ENCODE data around the gene TPST1. TPM values are rescaled to one million over a fixed set of nuclear protein-coding genes. Genes with fewer than 3 reads are reported as not detected.
"Not testable (repeated sequence)": the region's sequence is repeated elsewhere in the genome, so short reads cannot be mapped to it uniquely, and the experiment has no call there.

The TPST1 gene
- polyA plus RNA-seq, 1 donor (not counting 4 experiments of a cell fraction or from before 2014, with no cell fraction given): 48.5 TPM

GRCh38 chr7:66374141-66374840, 169.2 kb downstream of the TPST1 start:
- H4K20me1 ChIP-seq (ENCODE audit: control insufficient read depth, extremely low read depth, insufficient read depth, low read length); H3K27ac ChIP-seq (ENCODE audit: control insufficient read depth, insufficient read depth, low read length); dilution Hi-C loops (cut with MboI; ENCODE audit: extremely low pct_ligation_motif_present, low sequenced_read_pairs); H2AFZ ChIP-seq (ENCODE audit: control insufficient read depth, low read length); FAIRE-seq; H3K4me3 ChIP-seq (ENCODE audit: control insufficient read depth in 2 of 3, extremely low read depth in 1 of 3, insufficient read depth in 2 of 3, low read depth in 1 of 3, low read length in 3 of 3); H3K4me2 ChIP-seq (ENCODE audit: control insufficient read depth, extremely low read depth, insufficient read depth, low read depth, low read length); DNase-seq (ENCODE audit: low read depth, low spot score); H3K27me3 ChIP-seq (ENCODE audit: control insufficient read depth, extremely low read depth, insufficient read depth, low read length); H3K4me1 ChIP-seq (ENCODE audit: control insufficient read depth, extremely low read depth, insufficient read depth, low read length); H3K9ac ChIP-seq (ENCODE audit: control insufficient read depth, extremely low read depth, insufficient read depth, low read length); H3K9me1 ChIP-seq (ENCODE audit: control insufficient read depth, extremely low read depth, insufficient read depth, low read length); H3K79me2 ChIP-seq (ENCODE audit: control insufficient read depth, insufficient read depth, low read length); H3K9me3 ChIP-seq (ENCODE audit: control insufficient read depth, low read depth, low read length); H3K36me3 ChIP-seq (ENCODE audit: control insufficient read depth in 2 of 2, extremely low read depth in 1 of 2, insufficient read depth in 2 of 2, low read length in 2 of 2): not testable (repeated sequence)

- no peaks in the 10 kb centered on the region for H3K9me1 ChIP-seq (ENCODE audit: control insufficient read depth, extremely low read depth, insufficient read depth, low read length)
- H4K20me1 ChIP-seq (ENCODE audit: control insufficient read depth, extremely low read depth, insufficient read depth, low read length): no peaks in the 10 kb centered on the region
- H3K9ac ChIP-seq (ENCODE audit: control insufficient read depth, extremely low read depth, insufficient read depth, low read length): no peak overlapping the region
- FAIRE-seq (no peak), DNase-seq (ENCODE audit: low read depth, low spot score) (no peak)
- no peaks in the 10 kb centered on the region for H3K9me3 ChIP-seq (ENCODE audit: control insufficient read depth, low read depth, low read length)
- H3K27ac ChIP-seq (ENCODE audit: control insufficient read depth, insufficient read depth, low read length): no peak overlapping the region
- no peak for TF ChIP-seq EZH2 (IDR thresholded peaks at IDR 0.05; ENCODE audit: low read length)
- no peak for TF ChIP-seq CTCF (optimal IDR thresholded peaks at IDR 0.05 in 1 of 3, IDR thresholded peaks at IDR 0.05 in 1 of 3, conservative IDR thresholded peaks at IDR 0.05 in 1 of 3; ENCODE audit: extremely low read depth in 1 of 3, insufficient read depth in 2 of 3, low read length in 3 of 3)
- H3K4me1 ChIP-seq (ENCODE audit: control insufficient read depth, extremely low read depth, insufficient read depth, low read length): peaks cover 14% of the 10 kb centered on the region
- dilution Hi-C loops (cut with MboI; ENCODE audit: extremely low pct_ligation_motif_present, low sequenced_read_pairs): no loop called here
- H3K4me3 ChIP-seq (ENCODE audit: control insufficient read depth in 2 of 3, extremely low read depth in 1 of 3, insufficient read depth in 2 of 3, low read depth in 1 of 3, low read length in 3 of 3): no peak overlapping the region
- no peaks in the 10 kb centered on the region for H3K79me2 ChIP-seq (ENCODE audit: control insufficient read depth, insufficient read depth, low read length)
- H2AFZ ChIP-seq (ENCODE audit: control insufficient read depth, low read length): no peak overlapping the region
- H3K27me3 ChIP-seq (ENCODE audit: control insufficient read depth, extremely low read depth, insufficient read depth, low read length): no peaks in the 10 kb centered on the region
- peaks cover 0 to 6% of the 10 kb centered on the region in 2 experiments for H3K36me3 ChIP-seq (ENCODE audit: control insufficient read depth in 2 of 2, extremely low read depth in 1 of 2, insufficient read depth in 2 of 2, low read length in 2 of 2)
- no peak overlapping the region for H3K4me2 ChIP-seq (ENCODE audit: control insufficient read depth, extremely low read depth, insufficient read depth, low read depth, low read length)
Observed at GRCh38 chr7:66376264-66376945, 171.3 kb downstream of the TPST1 start.

All from keratinocyte (primary cell).